Type B pancreatic cell (in vitro differentiated cells): ENCODE measurements around the gene BCKDHB. TPM values are rescaled to one million over a fixed set of nuclear protein-coding genes. Genes with fewer than 3 reads are reported as not detected.

Experiments
- DNase-seq: peaks from one replicate; pipeline ENCODE4 v3.0.0; 2021; ENCODE audit warnings: mixed read lengths; ENCODE audit not compliant: unreplicated experiment; ENCODE audit errors: extremely low spot score
- H3K27ac Mint-ChIP-seq: 2 replicates; pipeline ENCODE4 v1.8.0; 2021; ENCODE audit warnings: mild to moderate bottlenecking, mixed read lengths
- H3K27me3 Mint-ChIP-seq: 2 replicates; pipeline ENCODE4 v1.8.0; 2021; ENCODE audit warnings: mixed read lengths
- H3K36me3 Mint-ChIP-seq: 2 replicates; pipeline ENCODE4 v1.8.0; 2021; ENCODE audit warnings: mixed read lengths
- H3K4me1 Mint-ChIP-seq: one replicate; pipeline ENCODE4 v1.8.0; 2021; ENCODE audit warnings: mixed read lengths; ENCODE audit not compliant: unreplicated experiment
- H3K4me3 Mint-ChIP-seq: 2 replicates; pipeline ENCODE4 v1.8.0; 2021; ENCODE audit warnings: mild to moderate bottlenecking, mixed read lengths
- H3K9me3 Mint-ChIP-seq: 2 replicates; pipeline ENCODE4 v1.8.0; 2021; ENCODE audit warnings: mixed read lengths
- CTCF ChIP-seq: fragments of 200-600 bp; sonication (generic); conservative IDR thresholded peaks from 2 replicates; pipeline ENCODE4 v1.5.0; 2021; ENCODE audit warnings: antibody characterized with exemption, mild to moderate bottlenecking
- total RNA-seq: library from RNA; stranded (reverse); gene quantifications from 2 replicates; pipeline ENCODE4 v1.2.1, GENCODE V29; 2021; ENCODE audit warnings: low replicate concordance

Gene BCKDHB
- total RNA-seq, 1 donor from 2014 or later: 33.2 TPM

- no peaks in the 10 kb centered on the region for H3K4me1 Mint-ChIP-seq
- no peaks in the 10 kb centered on the region for H3K9me3 Mint-ChIP-seq
- no peak for TF ChIP-seq CTCF
- H3K4me3 Mint-ChIP-seq: no peak overlapping the region
- H3K36me3 Mint-ChIP-seq: peaks cover 12% of the 10 kb centered on the region
- no peaks in the 10 kb centered on the region for H3K27me3 Mint-ChIP-seq
- DNase-seq: no peak
- H3K27ac Mint-ChIP-seq: no peak overlapping the region
These were observed 138.6 kb downstream of the BCKDHB start for GRCh38 chr6:80245043-80245442.

- no peaks in the 10 kb centered on the region for H3K4me1 Mint-ChIP-seq
- TF ChIP-seq CTCF: no peak
- no peaks in the 10 kb centered on the region for H3K36me3 Mint-ChIP-seq
- H3K27me3 Mint-ChIP-seq: no peaks in the 10 kb centered on the region
- no peak overlapping the region for H3K4me3 Mint-ChIP-seq
- DNase-seq: no peak
- no peaks in the 10 kb centered on the region for H3K9me3 Mint-ChIP-seq
- H3K27ac Mint-ChIP-seq: no peak overlapping the region
These were observed 143.4 kb downstream of the BCKDHB start for GRCh38 chr6:80249897-80250296.

GRCh38 chr6:80250391-80250997 is 144.0 kb downstream of the BCKDHB start:
- no peaks in the 10 kb centered on the region for H3K9me3 Mint-ChIP-seq
- no peak for DNase-seq
- no peaks in the 10 kb centered on the region for H3K36me3 Mint-ChIP-seq
- H3K27me3 Mint-ChIP-seq: no peaks in the 10 kb centered on the region
- no peak overlapping the region for H3K27ac Mint-ChIP-seq
- H3K4me3 Mint-ChIP-seq: no peak overlapping the region
- no peaks in the 10 kb centered on the region for H3K4me1 Mint-ChIP-seq
- no peak for TF ChIP-seq CTCF

- Mint-ChIP-seq H3K4me1 (no peaks in the 10 kb centered on the region), H3K27me3 (no peaks in the 10 kb centered on the region), H3K36me3 (no peaks in the 10 kb centered on the region), H3K9me3 (no peaks in the 10 kb centered on the region), H3K27ac (no peak overlapping the region), H3K4me3 (no peak overlapping the region)
- no peak for DNase-seq
- TF ChIP-seq CTCF: no peak
These were observed 144.8 kb downstream of the BCKDHB start for GRCh38 chr6:80251321-80251720.

GRCh38 chr6:80254716-80255115 is 148.2 kb downstream of the BCKDHB start:
- Mint-ChIP-seq H3K27me3 (no peaks in the 10 kb centered on the region), H3K4me3 (no peak overlapping the region), H3K27ac (no peak overlapping the region), H3K4me1 (no peaks in the 10 kb centered on the region), H3K9me3 (no peaks in the 10 kb centered on the region), H3K36me3 (peaks cover 3% of the 10 kb centered on the region)
- TF ChIP-seq CTCF: no peak
- DNase-seq: no peak

- no peaks in the 10 kb centered on the region for H3K4me1 Mint-ChIP-seq
- no peak overlapping the region for H3K4me3 Mint-ChIP-seq
- no peak overlapping the region for H3K27ac Mint-ChIP-seq
- H3K27me3 Mint-ChIP-seq: no peaks in the 10 kb centered on the region
- peaks cover 5% of the 10 kb centered on the region for H3K9me3 Mint-ChIP-seq
- H3K36me3 Mint-ChIP-seq: peaks cover 3% of the 10 kb centered on the region
- no peak for DNase-seq
- TF ChIP-seq CTCF: no peak
These were observed 150.2 kb downstream of the BCKDHB start for GRCh38 chr6:80256691-80257090.
